Fibroblast of lung (primary cell): ENCODE measurements around the gene MOB1A. TPM values are rescaled to one million over a fixed set of nuclear protein-coding genes. Genes with fewer than 3 reads are reported as not detected.

Experiments
- DNase-seq, 2 donors: peaks; one replicate each; pipeline versions ENCODE4 v3.0.0 to v3.0.0-alpha.2; 2010; ENCODE audit warnings: low read depth in 2 of 2
- H2AFZ ChIP-seq: 2 replicates; pipeline ENCODE4 v1.5.1; 2012; ENCODE audit warnings: low read length, control low read depth, inconsistent platforms
- H3K27ac ChIP-seq: 2 replicates; pipeline ENCODE4 v1.5.1; 2011; ENCODE audit warnings: low read length, control low read depth; ENCODE audit not compliant: insufficient read depth
- H3K27me3 ChIP-seq: 2 replicates; pipeline ENCODE4 v1.5.1; 2011; ENCODE audit warnings: mild to moderate bottlenecking, low read length; ENCODE audit not compliant: control insufficient read depth, insufficient read depth
- H3K36me3 ChIP-seq: 2 replicates; pipeline ENCODE4 v1.5.1; 2011; ENCODE audit warnings: low read length; ENCODE audit not compliant: control insufficient read depth, insufficient read depth
- H3K4me1 ChIP-seq: 2 replicates; pipeline ENCODE4 v1.5.1; 2011; ENCODE audit warnings: low read length; ENCODE audit not compliant: control insufficient read depth, insufficient read depth; ENCODE audit errors: extremely low read depth
- H3K4me2 ChIP-seq: 2 replicates; pipeline ENCODE4 v1.5.1; 2011; ENCODE audit warnings: low read length, control low read depth; ENCODE audit not compliant: insufficient read depth; ENCODE audit errors: extremely low read depth
- H3K4me3 ChIP-seq, 4 experiments: fragments of 200-600 bp in 1 of 4; sonication (generic) in 1 of 4; replicated peaks in 1 of 4; 2 replicates each; pipeline ENCODE4 v1.5.1; 2011 to 2016; ENCODE audit warnings: low read length in 4 of 4, low read depth in 3 of 4, mild to moderate bottlenecking in 3 of 4, control low read depth in 2 of 4, inconsistent platforms in 1 of 4, mixed read lengths in 1 of 4; ENCODE audit not compliant: insufficient read depth in 1 of 4; ENCODE audit errors: control extremely low read depth in 1 of 4
- H3K79me2 ChIP-seq: 2 replicates; pipeline ENCODE4 v1.5.1; 2012; ENCODE audit warnings: mild to moderate bottlenecking, low read length, inconsistent platforms; ENCODE audit not compliant: control insufficient read depth, insufficient read depth
- H3K9ac ChIP-seq: 2 replicates; pipeline ENCODE4 v1.5.1; 2011; ENCODE audit warnings: mild to moderate bottlenecking, low read length, control low read depth; ENCODE audit not compliant: insufficient read depth
- H3K9me3 ChIP-seq: 2 replicates; pipeline ENCODE4 v1.5.1; 2012; ENCODE audit warnings: low read depth, low read length; ENCODE audit not compliant: control insufficient read depth, insufficient read depth
- H4K20me1 ChIP-seq: 2 replicates; pipeline ENCODE4 v1.5.1; 2011; ENCODE audit warnings: low read length; ENCODE audit not compliant: control insufficient read depth, insufficient read depth; ENCODE audit errors: extremely low read depth
- EZH2 ChIP-seq: IDR thresholded peaks from 2 replicates; pipeline ENCODE4 v1.5.1; 2012; ENCODE audit warnings: low read length, control low read depth, mild to moderate bottlenecking; ENCODE audit errors: missing control alignments
- polyA plus RNA-seq, 2 donors: library from polyadenylated mRNA; depleted of rRNA in 1 of 2; stranded (reverse) in 1 of 2; unstranded in 1 of 2; fragments of >200 nt; gene quantifications; 2 replicates each; pipeline ENCODE4 v1.2.1, GENCODE V29; 2011 to 2012; ENCODE audit warnings: missing spikeins in 1 of 2
- total RNA-seq: library from RNA; depleted of rRNA; stranded (reverse); fragments of >200 nt; gene quantifications from 2 replicates; pipeline ENCODE4 v1.2.1, GENCODE V29; 2014
- TF ChIP-seq, protein P1 (sequence below), 2 donors: IDR thresholded peaks in 1 of 2; conservative IDR thresholded peaks in 1 of 2; 1 replicate in 1 of 2; 2 replicates in 1 of 2; pipeline ENCODE4 v1.5.1; 2011 to 2012; ENCODE audit warnings: low read length in 2 of 2, control low read depth in 1 of 2, inconsistent platforms in 1 of 2, low read depth in 1 of 2, mild to moderate bottlenecking in 1 of 2

MOB1A gene
- total and polyA plus RNA-seq, 2 donors (not counting 1 experiment from before 2014, with no cell fraction given): 80.3 to 87.4 TPM

DNA sequence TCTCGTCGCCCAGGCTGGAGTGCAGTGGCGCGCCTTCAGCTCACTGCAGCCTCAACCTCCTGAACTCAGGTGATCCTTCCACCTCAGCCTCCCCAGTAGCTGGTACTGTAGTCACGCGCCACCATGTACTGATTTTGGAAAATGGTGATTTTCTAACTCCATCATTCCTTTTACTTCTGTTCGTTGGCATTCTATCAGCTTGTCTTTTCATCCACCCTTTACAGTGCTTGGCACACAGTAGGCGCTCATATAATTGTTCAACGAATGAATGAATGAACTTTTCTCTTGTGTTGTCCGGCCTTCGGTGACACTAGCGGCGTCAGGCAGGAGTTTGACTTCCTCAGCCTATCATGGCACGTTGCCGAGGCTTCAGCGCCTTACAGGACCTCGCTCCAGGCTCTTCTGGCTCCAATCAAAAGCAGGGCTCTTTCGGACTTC lies 19.4 kb upstream of the MOB1A start:
- Histone ChIP-seq H3K27ac (peak overlapping the region; percentile 96), H3K36me3 (no peaks in the 10 kb centered on the region), H4K20me1 (no peaks in the 10 kb centered on the region), H3K4me2 (peak overlapping the region; percentile 90), H3K4me1 (peaks cover 7% of the 10 kb centered on the region), H3K27me3 (no peaks in the 10 kb centered on the region), H3K4me3 (peak overlapping the region; percentile 79 to 98 (median 86)), H3K9ac (peak overlapping the region; percentile 97), H3K9me3 (no peaks in the 10 kb centered on the region), H3K79me2 (peaks cover 29% of the 10 kb centered on the region), H2AFZ (peak overlapping the region; percentile 33)
- no peak for DNase-seq
- TF ChIP-seq, protein P1, sequence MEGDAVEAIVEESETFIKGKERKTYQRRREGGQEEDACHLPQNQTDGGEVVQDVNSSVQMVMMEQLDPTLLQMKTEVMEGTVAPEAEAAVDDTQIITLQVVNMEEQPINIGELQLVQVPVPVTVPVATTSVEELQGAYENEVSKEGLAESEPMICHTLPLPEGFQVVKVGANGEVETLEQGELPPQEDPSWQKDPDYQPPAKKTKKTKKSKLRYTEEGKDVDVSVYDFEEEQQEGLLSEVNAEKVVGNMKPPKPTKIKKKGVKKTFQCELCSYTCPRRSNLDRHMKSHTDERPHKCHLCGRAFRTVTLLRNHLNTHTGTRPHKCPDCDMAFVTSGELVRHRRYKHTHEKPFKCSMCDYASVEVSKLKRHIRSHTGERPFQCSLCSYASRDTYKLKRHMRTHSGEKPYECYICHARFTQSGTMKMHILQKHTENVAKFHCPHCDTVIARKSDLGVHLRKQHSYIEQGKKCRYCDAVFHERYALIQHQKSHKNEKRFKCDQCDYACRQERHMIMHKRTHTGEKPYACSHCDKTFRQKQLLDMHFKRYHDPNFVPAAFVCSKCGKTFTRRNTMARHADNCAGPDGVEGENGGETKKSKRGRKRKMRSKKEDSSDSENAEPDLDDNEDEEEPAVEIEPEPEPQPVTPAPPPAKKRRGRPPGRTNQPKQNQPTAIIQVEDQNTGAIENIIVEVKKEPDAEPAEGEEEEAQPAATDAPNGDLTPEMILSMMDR (conservative IDR thresholded peaks at IDR 0.05 in 1 of 2, IDR thresholded peaks at IDR 0.05 in 1 of 2; ENCODE audit: low read depth in 1 of 2, low read length in 2 of 2): no peak
- no peak for TF ChIP-seq EZH2

DNA sequence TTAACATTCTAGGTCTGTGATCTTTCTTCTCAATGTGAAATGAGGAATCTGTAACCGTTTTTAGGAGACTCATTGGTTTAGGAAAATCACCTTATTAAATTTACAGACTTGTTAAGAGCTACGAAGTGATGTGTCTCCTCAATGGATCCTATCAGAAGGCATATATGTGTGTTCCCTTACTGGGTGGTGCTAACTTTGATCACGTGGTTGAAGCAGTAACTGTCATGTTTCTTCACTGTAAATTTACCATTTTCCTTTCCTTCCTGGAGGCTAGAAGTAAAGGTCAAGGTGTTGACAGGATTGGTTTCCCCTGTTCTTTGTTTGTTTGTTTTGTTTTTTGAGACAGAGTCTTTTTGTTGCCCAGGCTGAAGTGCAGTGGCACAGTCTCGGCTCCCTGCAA lies 18.4 kb upstream of the MOB1A start:
- Histone ChIP-seq H3K36me3 (no peaks in the 10 kb centered on the region), H3K9me3 (no peaks in the 10 kb centered on the region), H3K4me2 (no peak overlapping the region), H3K4me1 (peaks cover 7% of the 10 kb centered on the region), H3K4me3 (no peak overlapping the region), H3K27ac (no peak overlapping the region), H3K9ac (no peak overlapping the region), H4K20me1 (no peaks in the 10 kb centered on the region), H3K27me3 (no peaks in the 10 kb centered on the region), H2AFZ (no peak overlapping the region), H3K79me2 (peaks cover 21% of the 10 kb centered on the region)
- TF ChIP-seq, protein P1 (conservative IDR thresholded peaks at IDR 0.05 in 1 of 2, IDR thresholded peaks at IDR 0.05 in 1 of 2; ENCODE audit: low read depth in 1 of 2, low read length in 2 of 2): no peak
- no peak for TF ChIP-seq EZH2
- no peak for DNase-seq

DNA sequence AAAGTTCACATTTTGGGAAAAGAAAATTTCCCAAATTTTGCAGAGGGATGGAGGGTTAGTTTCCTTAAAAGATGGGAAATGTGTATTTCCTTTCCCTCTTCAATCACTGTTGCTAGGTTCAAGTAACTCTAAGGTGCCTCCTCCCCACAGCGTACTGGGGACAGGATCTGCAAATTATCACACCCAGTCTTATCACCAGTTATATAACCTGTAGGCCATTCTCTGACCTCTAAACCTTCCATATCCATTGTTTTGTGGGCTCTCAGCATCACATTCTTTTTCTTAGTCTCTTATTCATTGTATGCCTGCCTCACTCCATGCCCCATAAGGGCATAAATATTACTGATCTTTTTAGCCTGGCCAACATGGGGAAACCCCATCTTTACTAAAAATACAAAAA lies 16.1 kb upstream of the MOB1A start:
- Histone ChIP-seq H3K79me2 (peaks cover 6% of the 10 kb centered on the region), H4K20me1 (no peaks in the 10 kb centered on the region), H3K36me3 (no peaks in the 10 kb centered on the region), H3K4me3 (no peak overlapping the region), H3K9ac (no peak overlapping the region), H3K27me3 (no peaks in the 10 kb centered on the region), H3K27ac (no peak overlapping the region), H2AFZ (no peak overlapping the region), H3K9me3 (no peaks in the 10 kb centered on the region), H3K4me1 (peaks cover 3% of the 10 kb centered on the region), H3K4me2 (no peak overlapping the region)
- no peak for TF ChIP-seq EZH2
- TF ChIP-seq, protein P1 (conservative IDR thresholded peaks at IDR 0.05 in 1 of 2, IDR thresholded peaks at IDR 0.05 in 1 of 2; ENCODE audit: low read depth in 1 of 2, low read length in 2 of 2): no peak
- DNase-seq: no peak
